ENCODE measurements around the gene DYNC1I1. TPM values are rescaled to one million over a fixed set of nuclear protein-coding genes. Genes with fewer than 3 reads are reported as not detected.

Gene DYNC1I1
- total and polyA plus RNA-seq, 2 of the 4 experiments (the other 2 are of a cell fraction) = under 0.01 to 0.15 TPM

- no peak overlapping the region for H3K4me2 ChIP-seq (ENCODE audit: low read depth, low read length)
- intact Hi-C loops (cut with micrococcal nuclease) (no loop called here), dilution Hi-C loops (cut with HindIII; ENCODE audit: low sequenced_read_pairs, unreplicated experiment) (no loop called here), in situ Hi-C loops (cut with MboI; ENCODE audit: low sequenced_read_pairs) (loop anchor here (25.0 kb wide), 1 partner anchor 1933 kb away; no protein-coding TSS in a partner anchor)
- H3K4me3 ChIP-seq (ENCODE audit: insufficient read depth, low read depth, low read length) = no peak overlapping the region
- BruUV-seq (replicated peaks) = no TSS peak
- no peak overlapping the region for H2BK5ac ChIP-seq (ENCODE audit: low read depth, low read length, poor library complexity, severe bottlenecking)
- no peak overlapping the region for H2BK15ac ChIP-seq (ENCODE audit: low read depth, low read length)
- H2AK5ac ChIP-seq (ENCODE audit: low read depth, low read length) = no peak overlapping the region
- no peaks in the 10 kb centered on the region for H3K4me1 ChIP-seq (ENCODE audit: control insufficient read depth, insufficient read depth, low read length)
- H4K5ac ChIP-seq (ENCODE audit: low read depth, low read length) = no peak overlapping the region
- no peak overlapping the region for H3K9ac ChIP-seq (ENCODE audit: low read depth, low read length)
- TF ChIP-seq MAZ (IDR thresholded peaks at IDR 0.05; ENCODE audit: borderline replicate concordance, low read depth, low read length) = no peak
- no peak overlapping the region for H2BK20ac ChIP-seq (ENCODE audit: low read depth, low read length)
- ChIA-PET POLR2A (ENCODE audit: unreplicated experiment) (no interaction called here), CTCF (interaction anchor here (2.0 kb wide), 1 partner anchor 13 kb away, joined by 4 read pairs; no protein-coding TSS in a partner anchor)
- no peaks in the 10 kb centered on the region for H3K27me3 ChIP-seq (ENCODE audit: control insufficient read depth, insufficient read depth, low read length)
- DNase-seq (no peak), ATAC-seq (ENCODE audit: low read depth) (no peak)
- H3K36me3 ChIP-seq (ENCODE audit: control insufficient read depth, insufficient read depth, low read length) = no peaks in the 10 kb centered on the region
- no peak overlapping the region for H4K91ac ChIP-seq (ENCODE audit: insufficient read depth, low read depth, low read length)
- H3K4ac ChIP-seq (ENCODE audit: low read depth, low read length) = no peak overlapping the region
- no peak overlapping the region for H2AK9ac ChIP-seq (replicated peaks; ENCODE audit: low read depth, low read length, poor library complexity)
- no peak overlapping the region for H3K23ac ChIP-seq (ENCODE audit: low read depth, low read length)
- no peak overlapping the region for H3K27ac ChIP-seq (ENCODE audit: insufficient read depth, low read length)
- no peaks in the 10 kb centered on the region for H4K20me1 ChIP-seq (ENCODE audit: insufficient read depth, low read length)
- H3K18ac ChIP-seq (ENCODE audit: low read depth, low read length) = no peak overlapping the region
- H2BK120ac ChIP-seq (ENCODE audit: low read depth, low read length) = no peak overlapping the region
- H4K8ac ChIP-seq (ENCODE audit: low read depth in 2 of 2, low read length in 2 of 2) = no peak overlapping the region
- no peak overlapping the region for H2AFZ ChIP-seq (replicated peaks; ENCODE audit: low read length, poor library complexity)
- no peak overlapping the region for H3K56ac ChIP-seq (ENCODE audit: extremely low read depth, insufficient read depth, low read length)
- H3K79me1 ChIP-seq (ENCODE audit: low read depth in 1 of 2, low read length in 2 of 2) = no peaks in the 10 kb centered on the region
- no peak overlapping the region for H3K14ac ChIP-seq (replicated peaks; ENCODE audit: low read depth, low read length)
- no peaks in the 10 kb centered on the region for H3K9me1 ChIP-seq (ENCODE audit: insufficient read depth, low read length)
- H3K9me3 ChIP-seq (ENCODE audit: control insufficient read depth, insufficient read depth, low read length) = no peaks in the 10 kb centered on the region
Measured at GRCh38 chr7:95904099-95904498, 131.7 kb downstream of the DYNC1I1 start.
